NCI-H2107 treated with DMSO at 0.1 percent for 48 hours (cell line): ENCODE results near the gene BRCA1.
A peak's percentile ranks its signal among the peaks of the same experiment; 100 is the strongest.
"Not testable (repeated sequence)": the region's sequence is repeated elsewhere in the genome, so short reads cannot be mapped to it uniquely, and the experiment has no call there.

ENCODE experiments used
- DNase-seq: peaks from one replicate; lab custom pipeline; 2025; ENCODE audit not compliant: unreplicated experiment; lab: John Stamatoyannopoulos, UW

The BRCA1 gene

DNA sequence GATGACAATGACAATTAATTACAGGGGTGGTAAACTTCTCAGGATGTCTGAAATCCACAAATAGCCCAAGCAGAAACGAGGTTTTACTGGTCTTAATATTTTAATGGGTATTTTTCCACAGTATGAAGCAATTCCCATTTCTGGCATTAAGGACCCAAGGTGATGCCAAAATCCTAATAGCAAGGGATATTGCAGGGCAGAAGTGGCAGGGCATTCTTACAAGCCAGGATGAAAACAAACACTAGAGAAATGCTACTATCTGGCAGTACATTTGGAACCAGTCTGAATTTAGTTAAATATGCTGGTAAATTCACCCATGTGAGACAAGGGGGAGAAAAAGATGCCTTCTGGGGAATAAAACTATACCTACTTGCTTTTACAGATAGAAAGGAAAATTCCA, 54.9 kb downstream of the BRCA1 start:
- DNase-seq, result no peak

GRCh38 chr17:43069368-43069898, 55.7 kb downstream of the BRCA1 start:
- no peak for DNase-seq

DNA sequence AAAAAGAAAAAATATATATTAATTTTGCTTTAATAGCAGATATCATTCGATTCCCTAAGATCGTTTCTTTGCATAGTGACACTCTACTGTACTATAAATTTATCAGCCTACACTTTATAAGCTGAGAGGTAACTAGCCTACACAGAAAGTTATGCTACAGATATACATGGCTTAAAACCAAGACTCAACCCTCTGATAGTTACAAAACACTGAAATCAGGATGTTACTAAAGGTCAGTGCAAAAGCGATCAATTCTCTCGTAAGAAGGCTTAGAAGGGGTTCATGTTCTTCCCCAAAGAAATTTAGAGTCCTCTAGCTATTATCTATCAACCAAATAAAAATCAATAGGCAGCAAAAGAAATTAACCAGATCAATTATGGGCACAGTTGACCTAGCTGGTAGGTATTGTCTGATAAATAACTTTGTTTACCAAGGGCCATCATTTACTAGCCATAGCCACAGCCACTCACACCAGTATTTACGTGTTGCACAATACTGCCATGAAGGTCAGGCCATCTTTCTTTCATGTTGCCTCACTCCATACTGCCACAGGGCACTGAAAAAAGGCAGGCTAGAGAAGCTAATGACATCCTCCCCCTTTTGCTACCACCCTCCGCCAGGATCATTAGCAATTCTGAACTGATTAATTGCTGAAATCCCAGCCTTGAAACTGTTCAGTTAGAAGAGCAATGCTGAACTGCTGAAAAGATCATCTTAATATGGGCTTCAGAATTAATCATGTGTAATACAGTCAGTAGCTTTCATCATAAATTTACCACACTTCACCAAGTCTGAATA, 56.4 kb downstream of the BRCA1 start:
- no peak for DNase-seq

GRCh38 chr17:43062984-43063638, 62.1 kb downstream of the BRCA1 start:
- DNase-seq, result no peak

- DNase-seq, result no peak
These were observed 69.1 kb downstream of the BRCA1 start for GRCh38 chr17:43056051-43056450.

- DNase-seq, result not testable (repeated sequence)
These were observed 72.2 kb downstream of the BRCA1 start for GRCh38 chr17:43053008-43053407.

DNA sequence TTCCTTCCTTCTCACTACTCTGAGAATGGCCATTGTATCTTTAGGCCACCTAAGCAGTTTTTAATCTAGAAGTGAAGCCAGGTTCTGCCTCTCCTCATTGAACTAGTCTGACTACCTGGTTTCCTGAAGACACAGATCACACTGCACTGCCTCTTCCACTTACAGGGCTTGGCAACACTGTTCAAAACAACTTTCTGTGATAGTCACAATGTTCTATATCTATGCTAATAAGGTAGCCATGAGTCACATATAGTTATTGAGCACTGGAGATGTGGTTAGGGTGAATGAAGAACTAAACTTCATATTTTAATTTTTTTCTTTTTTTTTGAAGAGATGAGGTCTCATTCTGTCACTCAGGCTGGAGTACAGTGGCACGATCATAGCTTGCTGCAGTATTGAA, 73.2 kb downstream of the BRCA1 start:
- no peak for DNase-seq

- DNase-seq, result no peak
These were observed 81.1 kb downstream of the BRCA1 start for GRCh38 chr17:43044024-43044423.

DNA sequence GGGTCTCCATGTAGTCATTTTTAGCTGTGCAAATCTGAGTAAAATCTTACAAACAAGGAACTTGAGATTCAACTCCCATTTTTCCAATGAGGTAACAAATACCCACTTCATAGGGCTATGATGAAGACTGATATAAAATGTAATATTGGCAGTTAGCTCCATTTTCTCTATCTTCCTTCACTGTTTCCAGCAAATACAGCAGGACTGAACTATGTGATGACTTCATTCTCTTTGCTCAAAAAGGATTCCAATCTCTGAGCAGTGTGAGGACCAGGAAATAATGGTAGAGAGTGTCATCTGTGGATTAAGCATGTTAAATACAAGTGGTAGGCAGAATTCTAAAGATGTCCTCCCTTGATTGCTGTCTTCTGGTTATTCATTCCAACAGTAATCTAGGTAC, 81.9 kb downstream of the BRCA1 start:
- no peak for DNase-seq

DNA sequence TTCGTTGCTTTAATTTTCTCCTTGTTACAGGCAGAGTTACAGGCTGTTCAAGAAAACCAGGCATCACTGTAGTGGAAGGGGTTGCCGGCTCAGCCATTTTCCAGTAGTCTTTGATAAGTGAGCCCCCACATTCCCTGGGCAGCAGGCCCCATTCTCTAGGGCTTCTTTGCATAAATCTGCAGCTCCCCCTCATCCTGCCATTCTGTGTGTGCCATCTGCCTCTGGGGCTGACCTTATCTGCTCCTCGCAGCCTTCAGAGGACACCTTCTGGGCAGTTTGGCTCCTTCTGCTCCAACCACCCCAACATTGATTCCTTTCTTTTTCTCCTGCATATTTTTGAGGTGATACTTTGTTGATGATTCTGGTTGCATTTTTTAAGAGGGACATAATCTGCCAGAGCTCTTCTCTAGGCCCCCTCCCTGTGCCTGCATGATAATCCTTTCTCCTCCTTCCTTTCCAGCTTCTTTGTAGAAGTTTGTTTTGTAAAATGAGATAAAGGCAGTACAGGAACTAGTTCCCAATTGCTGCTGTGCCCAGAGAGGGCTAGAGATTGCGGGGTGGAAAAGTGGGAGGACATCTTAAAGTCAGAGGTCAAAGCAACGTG, 83.0 kb downstream of the BRCA1 start:
- no peak for DNase-seq

GRCh38 chr17:43040655-43041054, 84.5 kb downstream of the BRCA1 start:
- no peak for DNase-seq

GRCh38 chr17:43039646-43040045, 85.5 kb downstream of the BRCA1 start:
- no peak for DNase-seq

DNA sequence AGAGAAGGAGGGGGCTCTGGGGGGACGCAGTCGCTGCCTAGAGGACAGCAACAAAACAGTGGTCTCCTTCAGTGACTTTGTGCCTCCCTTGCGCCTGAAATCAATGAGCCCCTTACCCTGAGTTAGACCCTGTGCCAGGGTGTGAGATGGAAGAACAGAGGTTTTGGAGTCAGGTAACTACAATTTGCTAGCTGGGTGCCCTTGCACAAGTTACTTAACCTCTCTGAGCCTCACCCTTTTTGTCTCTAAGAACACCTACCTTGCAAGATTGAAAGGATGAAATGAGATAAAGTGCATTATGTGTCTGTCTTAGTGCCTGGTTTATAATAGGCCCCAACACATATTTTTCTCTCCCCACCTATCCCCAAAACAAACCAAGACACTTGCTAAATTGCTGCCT, 90.3 kb downstream of the BRCA1 start:
- no peak for DNase-seq

- DNase-seq, result peak; percentile 8
These were observed 90.9 kb downstream of the BRCA1 start for GRCh38 chr17:43033948-43034881.

DNA sequence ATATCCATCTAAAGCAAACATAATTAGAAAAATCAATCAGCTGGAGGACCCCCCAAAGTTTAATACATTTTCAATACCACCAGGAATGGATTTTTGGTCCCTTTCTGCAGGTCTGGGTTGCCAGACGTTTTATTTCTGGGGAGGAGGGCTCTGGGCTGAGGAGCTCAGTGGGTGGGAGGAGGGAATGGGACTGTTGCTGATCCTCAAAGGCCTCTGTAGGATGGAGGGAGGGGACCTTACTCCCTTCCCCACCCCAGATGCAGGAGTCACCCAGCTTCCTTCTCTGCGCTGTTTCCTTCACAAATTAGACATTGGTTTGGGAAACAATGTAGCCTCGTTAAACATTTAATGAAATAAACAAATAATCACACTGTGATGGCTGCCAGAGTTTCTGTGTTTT, 93.5 kb downstream of the BRCA1 start:
- DNase-seq, result no peak

- no peak for DNase-seq
These were observed 94.9 kb downstream of the BRCA1 start for GRCh38 chr17:43030137-43030767.

DNA sequence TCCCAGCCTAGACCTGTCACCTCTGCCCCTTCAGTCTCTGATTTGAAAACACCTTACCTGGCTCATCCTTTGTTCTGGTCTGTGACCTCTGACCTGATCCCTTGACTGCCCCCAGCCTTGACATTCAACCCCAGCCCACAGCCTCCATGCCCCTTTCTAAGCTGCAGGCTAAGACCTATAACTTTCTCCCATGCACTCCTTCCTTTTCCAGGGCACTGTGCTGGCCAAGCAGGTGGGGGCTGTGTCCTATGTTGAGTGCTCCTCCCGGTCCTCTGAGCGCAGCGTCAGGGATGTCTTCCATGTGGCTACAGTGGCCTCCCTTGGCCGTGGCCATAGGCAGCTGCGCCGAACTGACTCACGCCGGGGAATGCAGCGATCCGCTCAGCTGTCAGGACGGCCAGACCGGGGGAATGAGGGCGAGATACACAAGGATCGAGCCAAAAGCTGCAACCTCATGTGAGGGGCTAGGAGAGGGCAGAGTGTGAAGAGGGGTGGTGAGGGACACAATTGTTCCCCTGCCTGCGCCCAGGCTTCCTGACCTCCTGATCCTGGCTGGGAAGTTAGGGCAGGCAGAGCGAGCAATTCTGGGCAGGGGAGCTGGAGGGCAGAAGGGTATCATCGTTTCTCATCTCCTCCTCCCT, 96.8 kb downstream of the BRCA1 start:
- no peak for DNase-seq

DNA sequence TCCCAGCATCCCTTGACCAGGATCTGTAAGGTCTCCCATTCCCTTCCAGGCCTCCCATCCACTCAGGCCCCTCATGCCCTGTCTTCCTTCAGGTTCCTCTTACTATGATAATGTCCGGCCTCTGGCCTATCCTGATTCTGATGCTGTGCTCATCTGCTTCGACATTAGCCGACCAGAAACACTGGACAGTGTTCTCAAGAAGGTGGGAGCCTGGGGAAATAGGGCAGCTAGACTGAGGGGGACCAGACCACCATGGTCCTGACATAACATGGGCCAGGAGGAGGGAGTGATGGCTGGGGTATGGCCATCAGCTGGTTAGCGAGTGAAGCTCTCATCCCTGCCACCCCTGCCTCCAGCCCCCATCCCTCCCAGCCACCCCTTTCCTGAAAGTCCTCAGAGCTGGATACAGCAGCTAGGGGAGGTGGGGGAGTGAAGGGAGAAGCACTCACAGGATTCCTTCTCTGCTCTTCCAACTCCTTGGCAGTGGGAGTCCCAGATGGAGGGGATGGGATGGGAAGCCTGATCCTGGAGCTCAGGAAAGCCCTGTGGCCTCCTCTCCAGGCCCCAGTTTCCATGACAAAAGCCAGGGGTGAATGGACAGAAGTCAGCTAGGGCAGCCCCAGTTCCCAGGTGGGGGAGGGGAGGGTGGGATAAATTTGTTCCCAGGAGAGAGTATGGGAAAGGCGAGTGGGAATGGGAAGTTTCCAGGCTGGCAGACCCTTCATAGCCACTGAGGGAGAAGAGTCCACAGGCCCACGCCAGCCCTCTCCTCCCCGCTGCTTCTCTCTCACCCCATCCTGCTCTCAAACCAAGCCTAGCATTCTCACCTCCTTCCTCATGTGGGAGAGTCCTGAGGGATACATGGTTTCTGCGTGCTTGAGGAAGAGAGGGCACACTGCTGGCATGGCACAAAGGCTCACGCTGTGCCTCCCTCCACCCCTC, 97.8 kb downstream of the BRCA1 start:
- no peak for DNase-seq

- DNase-seq, result no peak
These were observed 98.6 kb downstream of the BRCA1 start for GRCh38 chr17:43026595-43026994.
